HG02763 (cell line): ENCODE results near the gene ERAS.

Experiments used
- ATAC-seq: cut with Tn5 transposase; IDR thresholded peaks from one replicate; pipeline ENCODE4 v1.9.1; 2021; ENCODE audit warnings: mild to moderate bottlenecking, moderate library complexity; ENCODE audit not compliant: unreplicated experiment

The ERAS gene, protein sequence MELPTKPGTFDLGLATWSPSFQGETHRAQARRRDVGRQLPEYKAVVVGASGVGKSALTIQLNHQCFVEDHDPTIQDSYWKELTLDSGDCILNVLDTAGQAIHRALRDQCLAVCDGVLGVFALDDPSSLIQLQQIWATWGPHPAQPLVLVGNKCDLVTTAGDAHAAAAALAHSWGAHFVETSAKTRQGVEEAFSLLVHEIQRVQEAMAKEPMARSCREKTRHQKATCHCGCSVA

DNA sequence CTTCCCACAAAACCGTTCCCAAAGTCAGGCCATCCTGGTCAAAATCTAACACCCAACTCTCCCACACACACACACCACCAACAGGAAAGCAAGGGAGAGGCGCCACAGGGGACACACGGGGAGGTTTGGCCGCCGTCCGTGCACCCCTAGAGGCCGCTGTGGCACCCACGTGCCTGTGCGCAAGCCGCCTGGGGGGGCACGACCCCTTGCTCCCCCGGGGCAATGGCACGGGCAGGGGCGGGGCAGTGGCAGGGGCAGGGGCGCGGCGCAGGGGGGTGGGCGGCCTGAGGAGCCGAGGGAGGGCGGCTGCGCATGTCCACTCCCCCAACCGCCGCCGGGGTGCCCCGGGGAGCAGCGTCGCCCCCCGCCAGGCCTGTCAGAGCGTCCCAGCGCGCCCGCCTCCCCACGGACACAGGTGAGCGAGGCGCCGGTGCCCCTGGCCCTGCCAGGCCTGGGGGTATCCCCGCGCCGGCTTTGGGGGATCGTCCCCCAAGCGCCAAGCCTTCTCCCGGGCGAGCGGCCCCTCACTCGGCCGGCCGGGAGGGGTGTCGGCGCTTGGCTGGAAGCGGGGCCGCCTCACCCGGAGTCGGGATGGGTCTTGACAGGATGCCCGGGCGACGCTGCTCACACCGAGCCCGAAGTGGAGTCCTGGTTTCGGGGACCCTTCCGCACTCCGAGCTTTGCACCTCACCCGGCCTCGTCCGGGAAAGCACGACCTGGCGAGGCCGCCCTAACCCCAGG, at the start of gene ERAS:
ERAS (plus strand) TSS at position 379 of the 741 bp plus-strand sequence. CDS start 2,611 bp downstream, outside the sequence.
- no peak for ATAC-seq

DNA sequence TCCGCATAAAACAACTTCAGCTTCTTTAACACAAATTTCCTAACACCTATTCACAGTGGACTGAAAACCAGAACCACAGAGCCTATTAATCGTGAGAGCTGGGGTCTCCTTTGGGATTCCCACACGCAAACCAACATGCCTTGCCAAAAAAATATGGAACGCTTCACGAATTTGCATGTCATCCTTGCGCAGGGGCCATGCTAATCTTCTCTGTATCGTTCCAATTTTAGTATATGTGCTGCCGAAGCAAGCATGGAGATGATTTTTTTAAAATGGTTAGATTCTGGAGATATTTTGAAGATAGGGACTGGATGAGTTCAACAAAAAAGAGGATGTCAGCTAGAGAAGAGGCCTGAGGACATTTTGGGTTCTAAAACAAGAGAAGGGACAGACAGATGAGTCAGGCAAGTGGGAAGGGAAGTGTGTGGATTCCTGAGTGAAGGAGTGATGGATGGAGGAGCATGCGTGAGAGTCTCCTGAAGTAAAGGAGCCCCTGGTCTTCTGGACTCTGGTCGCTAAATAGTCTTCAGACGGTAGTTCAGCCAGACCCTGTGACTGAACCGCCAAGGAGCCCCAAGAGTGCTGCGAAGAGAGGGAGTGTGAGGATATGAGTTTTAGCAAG, 49.4 kb upstream of the ERAS start:
- ATAC-seq = no peak

DNA sequence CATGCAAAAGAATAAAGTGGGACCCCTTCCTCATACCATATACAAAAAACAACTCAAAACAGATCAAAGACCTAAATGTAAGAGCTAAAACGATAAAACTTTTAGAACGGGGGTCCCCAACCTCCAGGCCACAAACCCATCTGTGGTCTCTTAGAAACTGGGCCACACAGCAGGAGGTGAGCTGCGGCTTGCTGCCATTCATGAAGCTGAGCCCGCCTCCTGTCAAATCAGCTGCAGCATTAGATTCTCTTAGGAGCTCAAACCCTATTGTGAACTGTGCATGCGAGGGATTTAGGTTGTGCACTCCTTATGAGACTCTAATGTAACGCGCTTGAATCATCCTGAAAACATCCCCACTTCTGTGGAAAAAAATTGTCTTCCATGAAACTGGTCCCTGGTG, 46.9 kb upstream of the ERAS start:
- no peak for ATAC-seq

DNA sequence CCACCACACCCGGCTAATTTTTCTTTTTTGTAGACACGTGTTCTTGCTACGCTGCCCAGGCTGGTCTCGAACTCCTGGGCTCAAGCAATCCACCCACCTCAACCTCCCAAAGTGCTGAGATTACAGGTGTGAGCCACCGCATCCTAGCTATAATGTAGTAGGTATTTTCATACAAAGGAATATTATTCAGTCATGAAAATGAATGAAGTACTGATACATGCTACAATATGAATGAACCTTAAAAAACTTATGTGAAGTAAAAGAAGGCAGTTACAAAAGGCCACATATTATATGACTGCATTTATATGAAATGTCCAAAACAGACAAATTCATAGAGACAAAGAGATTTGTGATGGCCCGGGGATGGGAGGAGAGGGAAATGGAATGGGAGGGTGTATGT, 44.6 kb upstream of the ERAS start:
- ATAC-seq = no peak

DNA sequence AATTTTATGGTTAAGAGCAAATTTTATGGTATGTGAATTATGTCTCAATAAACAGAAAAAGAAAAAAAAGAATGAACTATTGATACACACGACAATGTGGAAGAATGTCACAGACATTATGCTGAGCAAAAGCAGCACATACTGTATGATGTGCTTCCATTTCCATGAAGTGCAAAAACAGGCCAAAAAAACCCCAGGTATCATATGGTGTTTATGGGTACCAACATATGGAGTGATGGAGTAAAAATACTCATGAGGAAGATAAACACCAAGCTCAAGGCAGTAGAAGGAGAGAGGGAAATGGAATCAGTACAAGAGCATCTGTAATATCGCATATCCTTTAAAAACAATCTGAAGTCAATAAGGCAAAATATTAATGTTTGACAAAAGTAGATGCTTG, 44.1 kb upstream of the ERAS start:
- no peak for ATAC-seq

DNA sequence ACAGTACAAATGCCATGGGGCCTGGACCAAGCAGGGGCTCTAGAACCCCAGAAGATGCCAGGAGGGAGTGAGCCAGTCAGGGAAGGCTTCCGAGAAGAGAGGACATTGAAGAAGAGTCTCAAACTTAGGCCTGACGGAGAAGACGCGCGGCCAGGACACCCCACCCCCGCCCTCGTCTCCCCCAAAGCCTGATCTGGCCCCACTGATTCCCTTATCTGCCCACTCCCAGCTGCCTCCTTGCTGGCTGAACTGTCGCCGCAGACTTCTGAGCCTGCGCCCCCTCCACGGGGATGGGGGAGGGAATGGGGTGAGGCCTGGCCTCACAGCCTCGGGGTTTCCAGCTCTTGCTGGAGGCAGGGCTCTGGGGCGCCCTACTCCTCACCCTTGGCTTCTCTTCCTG, 43.5 kb upstream of the ERAS start:
- no peak for ATAC-seq

DNA sequence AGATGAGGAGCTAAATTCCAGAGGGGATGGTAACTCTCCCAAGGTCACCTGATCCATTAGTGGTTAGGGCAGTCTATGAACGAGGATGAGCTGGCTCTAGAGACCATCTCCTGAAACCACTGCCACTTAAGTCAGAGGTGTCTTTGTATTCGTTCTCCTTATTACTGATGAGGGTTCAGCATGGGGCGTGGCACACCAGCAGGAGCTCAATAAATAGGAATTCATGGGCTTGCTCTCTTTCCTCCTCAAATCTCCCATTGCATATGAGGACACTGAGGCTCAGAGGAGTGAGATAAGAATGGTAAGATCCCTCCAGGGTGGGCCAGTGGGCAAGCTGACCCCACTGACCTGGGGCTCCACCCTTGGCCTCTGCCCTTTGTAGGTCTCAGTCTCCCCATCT, 41.6 kb upstream of the ERAS start:
- ATAC-seq = no peak

DNA sequence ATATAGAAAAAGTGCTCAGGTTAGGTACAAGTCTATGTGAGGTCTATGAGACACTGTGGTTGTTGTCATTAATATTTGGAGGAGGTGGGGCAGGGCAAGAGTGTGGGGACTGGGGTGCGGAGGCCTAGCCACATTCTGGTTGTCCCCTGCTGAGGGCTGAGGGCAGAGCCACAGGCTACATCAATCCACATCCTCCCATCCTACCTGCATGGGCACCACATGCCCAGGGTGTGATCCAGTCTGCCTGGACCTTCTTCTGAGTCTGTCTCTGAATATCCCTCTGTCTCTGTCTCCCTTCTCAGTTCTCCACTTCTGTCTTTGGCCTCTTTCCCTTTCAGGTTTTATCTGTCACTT, 41.1 kb upstream of the ERAS start:
- no peak for ATAC-seq

DNA sequence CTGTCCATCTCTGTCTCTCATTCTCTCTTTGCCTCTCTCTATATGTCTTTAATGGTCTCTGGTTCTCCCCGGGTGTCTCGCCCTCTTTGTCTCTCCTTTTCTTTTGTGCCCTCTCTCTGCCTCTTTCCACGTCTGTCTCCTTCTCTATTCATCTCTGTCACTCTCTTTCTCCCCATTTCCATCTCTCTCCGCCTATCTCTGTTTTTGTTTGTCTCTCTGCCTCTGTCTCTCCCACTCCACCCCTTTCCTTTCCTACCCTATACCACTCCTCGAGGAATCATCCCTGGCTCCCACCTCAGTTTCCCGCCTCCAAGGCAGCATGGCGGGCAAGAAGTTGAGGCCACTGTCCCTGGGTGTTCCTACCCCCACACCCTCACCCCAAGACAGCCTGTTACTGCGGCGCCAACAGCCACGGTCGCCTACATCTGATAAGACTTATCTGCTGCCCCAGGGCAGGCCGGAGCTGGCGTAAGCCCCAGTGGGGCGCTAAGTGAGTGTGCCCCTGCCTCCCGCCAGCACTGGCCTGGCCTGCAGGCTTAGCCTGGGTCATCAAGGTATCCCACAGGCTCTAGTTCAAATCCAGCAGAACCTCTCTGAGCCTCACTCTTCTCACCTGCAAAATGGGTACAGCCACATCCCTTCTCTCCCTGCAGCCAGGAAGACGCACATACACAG, 40.6 kb upstream of the ERAS start:
- ATAC-seq = no peak

DNA sequence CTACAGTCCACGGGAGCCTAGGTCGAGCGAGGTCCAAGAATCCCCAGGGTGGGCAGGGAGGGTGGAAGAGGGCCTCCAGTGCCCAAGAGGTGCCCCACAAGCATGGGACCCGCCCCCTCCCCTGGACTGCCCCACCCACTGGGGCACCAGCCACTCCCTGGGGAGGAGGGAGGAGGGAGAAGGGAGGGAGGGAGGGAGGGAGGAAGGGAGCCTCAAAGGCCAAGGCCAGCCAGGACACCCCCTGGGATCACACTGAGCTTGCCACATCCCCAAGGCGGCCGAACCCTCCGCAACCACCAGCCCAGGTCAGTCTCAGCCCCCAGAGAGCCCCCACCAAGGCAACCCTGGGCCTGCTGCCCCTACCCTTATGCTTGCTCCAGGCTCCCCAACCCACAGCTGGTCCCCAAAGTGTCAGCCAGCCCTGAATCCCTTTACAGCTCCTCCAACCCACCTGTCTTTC, 39.9 kb upstream of the ERAS start, which contains the start of gene GATA1:
GATA1 (plus strand) TSS at position 250 of the 460 bp plus-strand sequence. CDS start 4,520 bp downstream, outside the sequence.
- ATAC-seq = no peak

DNA sequence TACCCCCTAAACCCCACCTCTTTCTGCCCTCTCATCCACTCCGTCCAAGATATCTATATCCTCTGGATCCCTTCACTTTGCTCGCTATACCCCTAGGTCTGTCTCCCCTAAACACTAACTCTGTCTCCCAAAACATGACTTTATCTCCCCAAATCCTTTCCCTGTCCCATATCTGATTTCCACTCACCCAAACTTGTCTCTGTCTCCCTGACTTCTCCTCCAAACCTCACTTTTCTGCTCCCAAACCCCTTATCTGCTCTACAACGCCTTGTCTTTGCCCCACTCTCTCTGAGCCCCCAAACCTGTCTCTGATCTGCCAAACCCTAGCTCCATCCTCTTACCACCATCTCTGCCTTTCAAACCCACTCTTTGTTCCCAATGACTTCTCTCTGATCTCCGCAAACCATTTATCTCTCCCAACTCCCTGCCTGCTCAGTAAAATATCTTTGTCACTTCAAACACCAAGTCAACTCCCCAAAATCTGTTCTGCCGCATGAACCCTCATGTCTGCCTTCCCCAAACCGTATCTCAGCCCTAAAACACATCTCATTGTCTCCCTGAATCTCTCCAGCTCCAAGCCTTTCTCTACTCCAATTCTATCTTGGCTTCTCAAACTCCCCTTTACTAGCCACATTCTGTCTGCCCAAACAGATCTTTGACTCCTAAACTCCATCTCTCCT, 39.3 kb upstream of the ERAS start:
- ATAC-seq = no peak

DNA sequence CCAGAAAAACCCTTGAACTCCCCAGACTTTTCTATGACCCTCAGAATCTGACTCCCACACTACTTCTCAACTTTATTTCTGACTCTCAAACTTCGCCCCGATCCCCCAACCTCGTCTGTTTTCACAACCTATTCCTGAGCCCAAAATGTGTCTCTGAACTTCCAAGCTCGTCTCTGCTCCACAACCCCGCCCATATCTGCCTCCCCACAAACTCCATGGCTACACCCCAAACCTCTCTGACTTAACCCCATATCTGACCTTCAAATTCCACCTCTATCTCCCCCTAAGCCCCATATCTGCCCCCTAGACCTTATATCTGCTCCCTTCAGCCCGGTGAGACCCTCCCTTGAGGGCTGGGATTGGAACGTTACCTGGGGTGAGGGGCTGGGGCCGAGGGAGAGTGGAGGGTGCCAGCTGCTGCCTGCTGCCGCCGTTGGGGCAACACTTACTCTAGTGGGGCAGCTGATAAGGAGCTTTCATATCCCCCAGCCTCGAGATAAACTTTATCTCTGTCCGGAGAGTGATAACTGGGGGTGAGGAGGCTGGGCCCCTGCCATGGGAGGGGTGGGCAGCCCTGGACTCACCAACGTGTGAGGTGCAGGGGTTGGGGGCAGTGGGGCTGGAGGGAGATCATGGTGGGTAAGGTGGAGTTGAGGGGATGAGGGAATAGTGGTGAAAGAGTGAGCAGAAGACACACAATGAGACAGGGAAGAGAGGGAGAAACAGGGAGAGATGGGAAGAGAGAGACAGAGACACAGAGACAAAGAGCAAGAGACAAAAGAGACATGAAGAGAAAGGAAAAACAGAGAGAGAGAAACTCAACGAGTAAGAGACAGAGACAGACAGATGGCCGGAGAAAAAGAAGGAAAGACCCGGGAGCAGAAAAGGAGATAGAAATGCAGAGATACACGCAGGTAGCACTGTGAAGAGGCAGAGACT, 38.5 kb upstream of the ERAS start:
- ATAC-seq = no peak

DNA sequence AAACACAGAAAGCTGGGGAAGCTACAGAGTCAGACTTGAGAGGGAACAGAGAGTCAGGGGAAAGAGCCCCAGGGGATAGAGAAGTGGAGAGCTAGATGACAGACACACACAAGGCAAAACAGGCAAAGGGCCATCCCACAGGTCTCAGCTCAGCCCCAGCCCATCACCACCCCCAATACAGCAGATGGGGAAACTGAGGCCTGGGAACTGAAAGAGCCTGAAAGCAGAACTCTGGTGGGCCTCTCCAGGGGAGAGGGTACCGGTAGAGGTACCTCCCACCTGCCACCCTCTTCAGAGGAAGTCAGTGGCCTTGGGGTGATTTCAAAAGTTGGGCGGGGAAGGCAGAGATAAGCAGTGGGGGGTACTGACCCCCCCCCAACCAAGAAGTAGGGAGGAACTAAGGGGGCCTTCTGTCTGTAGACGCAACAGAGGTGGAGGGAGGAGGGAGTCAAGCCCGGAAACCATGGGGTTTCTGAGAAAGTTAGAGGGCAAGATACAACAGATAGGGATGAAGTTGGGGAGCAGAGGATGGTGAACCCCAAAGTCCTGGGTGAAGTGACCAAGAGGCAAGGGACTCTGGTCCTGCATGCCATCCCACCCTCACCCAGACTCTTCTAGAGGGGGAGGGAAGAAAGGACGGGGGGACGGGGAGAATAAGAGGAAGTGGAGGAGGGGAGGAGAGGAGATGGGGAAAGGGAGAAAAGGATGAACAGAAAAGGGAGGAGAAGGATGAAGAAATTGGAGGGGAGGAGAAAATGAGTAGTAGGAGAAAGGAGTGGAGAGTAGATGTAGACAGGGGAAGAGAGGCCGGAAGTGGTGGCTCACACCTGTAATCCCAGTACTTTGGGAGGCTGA, 36.7 kb upstream of the ERAS start:
- no peak for ATAC-seq

DNA sequence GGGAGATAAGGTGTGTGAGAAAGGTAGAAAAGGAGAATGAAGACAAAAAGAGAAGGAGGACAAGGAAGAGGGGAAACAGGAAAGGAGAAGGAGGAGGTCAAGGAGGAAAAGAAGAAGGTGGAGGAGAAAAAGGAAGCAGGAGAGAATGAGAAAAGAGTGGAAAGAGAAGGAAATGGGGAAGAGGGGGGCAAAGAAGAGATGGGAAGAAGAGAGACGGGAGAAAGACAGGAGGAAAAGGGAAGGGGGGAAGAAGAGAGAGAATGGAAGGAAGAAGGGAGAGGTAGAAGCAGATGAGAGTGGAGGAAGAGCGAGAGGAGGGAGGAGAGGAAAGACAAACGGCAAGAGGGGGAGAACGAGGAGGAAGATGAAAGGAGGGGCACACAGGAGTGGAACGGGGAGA, 35.8 kb upstream of the ERAS start:
- ATAC-seq = no peak

DNA sequence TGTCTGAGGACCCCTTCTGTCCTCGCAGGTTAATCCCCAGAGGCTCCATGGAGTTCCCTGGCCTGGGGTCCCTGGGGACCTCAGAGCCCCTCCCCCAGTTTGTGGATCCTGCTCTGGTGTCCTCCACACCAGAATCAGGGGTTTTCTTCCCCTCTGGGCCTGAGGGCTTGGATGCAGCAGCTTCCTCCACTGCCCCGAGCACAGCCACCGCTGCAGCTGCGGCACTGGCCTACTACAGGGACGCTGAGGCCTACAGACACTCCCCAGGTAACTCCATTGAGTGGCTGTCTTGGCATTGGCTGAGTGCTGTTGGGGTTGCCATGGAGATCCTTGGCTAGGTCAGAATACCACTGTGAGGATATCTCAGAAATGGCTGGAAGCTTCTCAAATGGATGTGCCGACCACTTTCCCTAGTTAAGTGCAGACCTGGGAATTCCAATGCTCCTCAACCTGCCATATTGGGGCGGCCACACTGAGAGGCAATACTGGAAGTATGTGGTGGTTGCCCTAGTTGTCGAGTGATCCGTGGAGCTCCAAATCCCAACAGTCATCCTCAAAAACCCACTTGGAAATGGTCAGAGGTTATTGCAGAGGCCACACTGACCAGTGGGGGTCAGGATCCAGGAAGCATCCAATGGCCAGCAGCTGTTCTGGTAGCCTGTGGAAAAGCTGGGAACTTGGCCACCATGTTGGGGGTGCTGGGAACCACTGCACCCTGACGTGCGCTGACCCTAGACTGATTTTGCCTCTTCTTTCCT, 35.1 kb upstream of the ERAS start:
- no peak for ATAC-seq

DNA sequence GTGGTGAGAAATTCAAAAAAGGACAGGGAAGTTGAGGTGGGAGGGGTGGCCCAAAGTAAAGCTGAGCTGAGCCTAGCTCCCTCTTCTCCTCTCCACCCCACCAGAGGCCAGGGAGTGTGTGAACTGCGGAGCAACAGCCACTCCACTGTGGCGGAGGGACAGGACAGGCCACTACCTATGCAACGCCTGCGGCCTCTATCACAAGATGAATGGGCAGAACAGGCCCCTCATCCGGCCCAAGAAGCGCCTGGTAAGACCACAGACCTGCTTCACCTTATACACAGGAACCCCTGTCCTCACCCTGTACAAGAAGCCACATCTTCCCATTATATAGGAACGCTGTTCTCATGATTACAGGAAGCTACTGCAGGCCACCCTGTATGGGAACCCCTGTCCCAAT, 34.1 kb upstream of the ERAS start:
- ATAC-seq = no peak

DNA sequence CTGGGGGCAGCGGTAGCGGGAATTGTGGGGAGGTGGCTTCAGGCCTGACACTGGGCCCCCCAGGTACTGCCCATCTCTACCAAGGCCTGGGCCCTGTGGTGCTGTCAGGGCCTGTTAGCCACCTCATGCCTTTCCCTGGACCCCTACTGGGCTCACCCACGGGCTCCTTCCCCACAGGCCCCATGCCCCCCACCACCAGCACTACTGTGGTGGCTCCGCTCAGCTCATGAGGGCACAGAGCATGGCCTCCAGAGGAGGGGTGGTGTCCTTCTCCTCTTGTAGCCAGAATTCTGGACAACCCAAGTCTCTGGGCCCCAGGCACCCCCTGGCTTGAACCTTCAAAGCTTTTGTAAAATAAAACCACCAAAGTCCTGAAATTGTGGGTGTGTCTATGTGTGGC, 32.4 kb upstream of the ERAS start:
- no peak for ATAC-seq

DNA sequence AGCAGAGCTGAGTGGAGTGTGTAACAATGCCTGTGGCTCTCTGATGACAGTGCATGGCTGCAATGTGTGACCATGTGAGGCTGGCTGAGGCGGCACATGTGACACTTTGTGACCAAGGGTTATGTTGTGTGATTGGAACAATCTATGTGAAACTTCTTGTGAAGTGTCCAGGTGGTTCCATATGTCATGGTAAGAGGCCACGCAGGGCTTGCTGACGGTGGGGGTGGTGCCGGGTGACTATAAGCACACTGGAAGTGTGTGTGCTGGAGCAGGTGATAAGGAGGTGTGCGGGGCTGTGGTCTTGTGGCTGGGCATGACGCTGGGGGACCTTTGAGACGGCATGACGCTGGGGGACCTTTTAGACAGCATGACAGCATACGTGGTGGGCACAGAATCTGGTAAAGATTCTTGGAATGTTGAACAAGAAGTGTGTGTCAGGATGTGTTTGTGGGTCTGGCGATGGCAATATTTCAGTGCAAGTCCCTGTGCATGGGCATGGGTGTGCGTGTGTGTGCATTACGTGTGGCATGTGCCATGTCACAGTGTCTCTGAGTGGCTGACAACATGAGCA, 31.9 kb upstream of the ERAS start:
- ATAC-seq = no peak
